Astrocyte (in vitro differentiated cells and primary cell): ENCODE measurements around the gene ABLIM2. TPM values are rescaled to one million over a fixed set of nuclear protein-coding genes. Genes with fewer than 3 reads are reported as not detected.

ENCODE experiments used
- DNase-seq: peaks from one replicate; pipeline ENCODE4 v3.0.0-alpha.2; 2010; ENCODE audit warnings: low read depth
- FAIRE-seq: peaks from 2 replicates; lab custom pipeline; 2011; peaks lifted over from hg19 to GRCh38; lab: Jason Lieb, UNC
- H2AFZ ChIP-seq: 2 replicates; pipeline ENCODE4 v1.6.0; 2012; ENCODE audit warnings: low read depth, low read length, inconsistent platforms
- H3K27ac ChIP-seq: 2 replicates; pipeline ENCODE4 v1.5.1; 2011; ENCODE audit warnings: low read depth, low read length, inconsistent platforms
- H3K27me3 ChIP-seq: 2 replicates; pipeline ENCODE4 v1.6.0; 2011; ENCODE audit warnings: low read length, inconsistent platforms; ENCODE audit not compliant: insufficient read depth
- H3K36me3 ChIP-seq: 2 replicates; pipeline ENCODE4 v1.5.1; 2011; ENCODE audit warnings: low read length, inconsistent platforms; ENCODE audit not compliant: insufficient read depth
- H3K4me1 ChIP-seq: 2 replicates; pipeline ENCODE4 v1.5.1; 2011; ENCODE audit warnings: low read length, inconsistent platforms; ENCODE audit not compliant: insufficient read depth
- H3K4me2 ChIP-seq: 2 replicates; pipeline ENCODE4 v1.6.0; 2012; ENCODE audit warnings: low read length, inconsistent platforms
- H3K4me3 ChIP-seq: 2 replicates; pipeline ENCODE4 v1.5.1; 2011; ENCODE audit warnings: low read depth, mild to moderate bottlenecking, low read length, inconsistent platforms; ENCODE audit not compliant: insufficient read depth
- H3K79me2 ChIP-seq: 2 replicates; pipeline ENCODE4 v1.6.0; 2012; ENCODE audit warnings: mild to moderate bottlenecking, low read length, inconsistent platforms; ENCODE audit not compliant: insufficient read depth
- H3K9ac ChIP-seq: 2 replicates; pipeline ENCODE4 v1.6.0; 2012; ENCODE audit warnings: mild to moderate bottlenecking, low read length, inconsistent platforms
- H3K9me3 ChIP-seq: 2 replicates; pipeline ENCODE4 v1.5.1; 2012; ENCODE audit warnings: low read depth, mild to moderate bottlenecking, low read length, inconsistent platforms; ENCODE audit not compliant: insufficient read depth
- H4K20me1 ChIP-seq: 2 replicates; pipeline ENCODE4 v1.6.0; 2012; ENCODE audit warnings: low read length, inconsistent platforms; ENCODE audit not compliant: insufficient read depth
- H3K27ac Mint-ChIP-seq: one replicate; pipeline ENCODE4 v1.8.0; 2021; ENCODE audit warnings: mild to moderate bottlenecking, mixed read lengths; ENCODE audit not compliant: unreplicated experiment
- H3K27me3 Mint-ChIP-seq: one replicate; pipeline ENCODE4 v1.8.0; 2021; ENCODE audit warnings: low read depth, mixed read lengths; ENCODE audit not compliant: unreplicated experiment
- H3K36me3 Mint-ChIP-seq: one replicate; pipeline ENCODE4 v1.8.0; 2021; ENCODE audit warnings: low read depth, mixed read lengths; ENCODE audit not compliant: unreplicated experiment
- H3K4me1 Mint-ChIP-seq: one replicate; pipeline ENCODE4 v1.8.0; 2021; ENCODE audit warnings: low read depth, mixed read lengths; ENCODE audit not compliant: unreplicated experiment
- H3K4me3 Mint-ChIP-seq: one replicate; pipeline ENCODE4 v1.8.0; 2021; ENCODE audit warnings: mild to moderate bottlenecking, moderate library complexity, mixed read lengths; ENCODE audit not compliant: unreplicated experiment
- H3K9me3 Mint-ChIP-seq: one replicate; pipeline ENCODE4 v1.8.0; 2021; ENCODE audit warnings: mild to moderate bottlenecking, mixed read lengths; ENCODE audit not compliant: unreplicated experiment
- CTCF ChIP-seq: IDR thresholded peaks from 2 replicates; pipeline ENCODE4 v1.5.1; 2011; ENCODE audit warnings: low read depth, mild to moderate bottlenecking, inconsistent platforms, low read length, moderate library complexity; ENCODE audit not compliant: insufficient read depth
- EZH2 ChIP-seq: IDR thresholded peaks from 2 replicates; pipeline ENCODE4 v1.6.1; 2012; ENCODE audit warnings: mild to moderate bottlenecking, low read length, inconsistent platforms; ENCODE audit not compliant: insufficient read depth
- total RNA-seq: library from RNA; stranded (reverse); gene quantifications from 2 replicates; pipeline ENCODE4 v1.2.1, GENCODE V29; 2021

The ABLIM2 gene
- total RNA-seq, 1 donor from 2014 or later: 0.50 TPM

GRCh38 chr4:7978489-7978888 lies 180.1 kb downstream of the ABLIM2 start:
- peaks cover 19% of the 10 kb centered on the region for H3K4me1 ChIP-seq
- DNase-seq (peak; percentile 50), FAIRE-seq (no peak)
- TF ChIP-seq EZH2 (no peak), CTCF (no peak)
- H2AFZ ChIP-seq: no peak overlapping the region
- H3K27ac ChIP-seq: no peak overlapping the region
- no peaks in the 10 kb centered on the region for H3K27me3 ChIP-seq
- H3K79me2 ChIP-seq: no peaks in the 10 kb centered on the region
- H3K27me3 Mint-ChIP-seq: peaks cover 15% of the 10 kb centered on the region
- H3K9ac ChIP-seq: no peak overlapping the region
- peaks cover 1% of the 10 kb centered on the region for H3K9me3 Mint-ChIP-seq
- no peaks in the 10 kb centered on the region for H3K36me3 ChIP-seq
- H3K4me2 ChIP-seq: no peak overlapping the region
- no peaks in the 10 kb centered on the region for H4K20me1 ChIP-seq
- no peak overlapping the region for H3K27ac Mint-ChIP-seq
- no peaks in the 10 kb centered on the region for H3K36me3 Mint-ChIP-seq
- peaks cover 19% of the 10 kb centered on the region for H3K4me1 Mint-ChIP-seq
- H3K9me3 ChIP-seq: no peaks in the 10 kb centered on the region
- no peak overlapping the region for H3K4me3 ChIP-seq
- no peak overlapping the region for H3K4me3 Mint-ChIP-seq

- peaks cover 1% of the 10 kb centered on the region for H3K9me3 Mint-ChIP-seq
- no peak overlapping the region for H3K27ac Mint-ChIP-seq
- H3K79me2 ChIP-seq: no peaks in the 10 kb centered on the region
- no peak overlapping the region for H3K4me2 ChIP-seq
- DNase-seq (no peak), FAIRE-seq (peak; percentile 39)
- H3K4me3 ChIP-seq: no peak overlapping the region
- no peak overlapping the region for H3K4me3 Mint-ChIP-seq
- no peak overlapping the region for H2AFZ ChIP-seq
- H3K9me3 ChIP-seq: no peaks in the 10 kb centered on the region
- H3K4me1 ChIP-seq: peaks cover 37% of the 10 kb centered on the region
- no peaks in the 10 kb centered on the region for H3K36me3 ChIP-seq
- H3K36me3 Mint-ChIP-seq: no peaks in the 10 kb centered on the region
- no peak overlapping the region for H3K9ac ChIP-seq
- TF ChIP-seq EZH2 (no peak), CTCF (no peak)
- H3K4me1 Mint-ChIP-seq: peaks cover 30% of the 10 kb centered on the region
- H3K27ac ChIP-seq: no peak overlapping the region
- no peaks in the 10 kb centered on the region for H4K20me1 ChIP-seq
- peaks cover 2% of the 10 kb centered on the region for H3K27me3 Mint-ChIP-seq
- H3K27me3 ChIP-seq: no peaks in the 10 kb centered on the region
Measured at GRCh38 chr4:7976634-7977033, 182.0 kb downstream of the ABLIM2 start.

GRCh38 chr4:7976025-7976424 lies 182.6 kb downstream of the ABLIM2 start:
- peaks cover 2% of the 10 kb centered on the region for H3K27me3 Mint-ChIP-seq
- Histone ChIP-seq H3K79me2 (peaks cover 2% of the 10 kb centered on the region), H3K27me3 (no peaks in the 10 kb centered on the region), H3K9ac (no peak overlapping the region), H3K4me3 (no peak overlapping the region), H4K20me1 (no peaks in the 10 kb centered on the region), H3K4me2 (no peak overlapping the region), H3K36me3 (no peaks in the 10 kb centered on the region), H3K9me3 (no peaks in the 10 kb centered on the region), H2AFZ (no peak overlapping the region), H3K27ac (no peak overlapping the region), H3K4me1 (peaks cover 40% of the 10 kb centered on the region)
- TF ChIP-seq CTCF (no peak), EZH2 (no peak)
- H3K4me1 Mint-ChIP-seq: peaks cover 30% of the 10 kb centered on the region
- H3K27ac Mint-ChIP-seq: no peak overlapping the region
- no peaks in the 10 kb centered on the region for H3K36me3 Mint-ChIP-seq
- H3K4me3 Mint-ChIP-seq: no peak overlapping the region
- peaks cover 1% of the 10 kb centered on the region for H3K9me3 Mint-ChIP-seq
- FAIRE-seq (no peak), DNase-seq (no peak)
